NCI-H146 (cell line): ENCODE measurements around the gene BFSP1.

Experiments
- DNase-seq: peaks from one replicate; lab custom pipeline; 2025; lab: John Stamatoyannopoulos, UW

Gene BFSP1

DNA sequence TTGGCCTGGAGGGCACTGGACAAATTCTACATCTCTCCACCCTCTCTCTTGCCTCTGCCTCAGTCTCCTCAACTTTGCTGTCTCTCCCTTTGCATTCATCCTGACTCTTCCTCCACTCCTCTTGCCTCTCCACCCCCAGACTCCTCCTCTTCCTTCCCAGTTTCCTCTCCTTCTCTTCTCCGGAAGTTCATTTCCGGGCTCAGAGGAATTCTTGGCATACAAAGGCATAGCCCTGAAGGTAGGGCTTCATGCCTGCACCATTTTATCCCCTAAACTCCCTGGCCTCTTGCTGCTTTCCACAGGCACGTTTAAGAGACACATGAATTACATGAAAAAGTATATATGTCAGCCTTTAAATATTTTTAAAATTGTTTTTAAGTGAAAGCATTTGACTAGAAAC lies 10.6 kb downstream of the BFSP1 start:
- DNase-seq, result no peak

DNA sequence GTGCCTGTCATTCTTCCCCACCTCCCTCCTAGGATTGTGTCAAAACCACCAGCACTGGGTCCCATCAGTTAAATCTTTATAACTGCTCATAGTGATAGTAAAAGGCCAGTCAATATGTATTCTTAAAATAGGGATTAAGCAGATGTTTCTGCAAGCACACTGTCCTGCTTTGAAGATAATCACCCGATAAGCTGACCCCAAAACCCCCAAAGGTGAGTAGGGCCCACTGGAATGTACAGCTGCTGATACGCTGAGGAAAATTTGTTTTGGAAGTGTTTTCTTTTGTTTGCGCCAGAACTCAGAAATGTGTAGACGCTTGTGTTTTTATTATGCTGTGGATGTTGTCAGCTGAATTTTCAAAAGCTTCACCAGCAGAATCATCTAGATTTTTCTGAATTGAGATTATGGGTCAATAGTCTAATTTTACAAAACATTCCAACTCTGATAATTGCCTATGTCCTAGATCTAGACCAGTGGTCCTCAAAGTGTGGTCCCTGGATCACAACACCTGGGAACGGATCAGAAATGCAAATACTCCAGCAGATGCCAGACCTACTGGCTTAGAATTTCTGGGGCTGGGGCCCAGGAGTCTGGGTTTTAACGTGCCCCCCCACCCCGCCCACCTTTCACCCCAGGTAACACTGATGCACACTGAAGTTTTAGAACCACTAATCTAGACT lies 11.4 kb downstream of the BFSP1 start:
- no peak for DNase-seq

DNA sequence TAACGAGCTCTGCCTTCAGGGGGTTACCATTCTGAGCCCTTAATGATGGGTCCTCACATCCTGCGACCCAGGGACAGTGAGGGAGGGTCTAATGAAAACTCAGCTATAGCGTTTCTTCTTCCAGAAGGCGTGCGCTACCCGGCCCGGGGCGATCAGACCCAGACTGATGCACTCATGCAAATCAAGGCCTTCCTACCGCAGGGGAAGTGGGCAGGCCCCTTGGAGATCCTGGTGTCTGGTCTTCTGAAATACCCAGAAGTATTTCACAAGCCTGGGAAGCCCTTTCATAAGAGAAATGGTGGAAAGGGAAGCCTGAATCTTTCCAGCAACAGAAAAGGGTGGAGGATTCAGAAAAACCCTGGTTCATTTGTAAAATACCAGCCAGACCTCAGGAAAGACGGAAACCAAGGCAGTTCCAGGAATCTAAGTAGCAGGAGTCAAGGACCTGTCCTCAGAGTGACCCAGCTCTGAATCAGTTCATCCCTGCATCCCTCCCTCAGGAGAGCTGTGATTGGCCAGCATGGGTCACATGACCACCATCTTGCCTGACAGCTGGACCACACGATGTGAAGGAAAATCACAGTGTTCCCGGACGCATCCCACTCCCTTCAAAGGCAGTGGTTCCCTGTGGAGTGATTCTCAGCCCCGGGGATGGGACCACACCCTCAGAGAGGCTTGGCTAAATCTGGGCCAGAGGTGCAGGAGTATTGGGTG lies 12.7 kb downstream of the BFSP1 start:
- no peak for DNase-seq

DNA sequence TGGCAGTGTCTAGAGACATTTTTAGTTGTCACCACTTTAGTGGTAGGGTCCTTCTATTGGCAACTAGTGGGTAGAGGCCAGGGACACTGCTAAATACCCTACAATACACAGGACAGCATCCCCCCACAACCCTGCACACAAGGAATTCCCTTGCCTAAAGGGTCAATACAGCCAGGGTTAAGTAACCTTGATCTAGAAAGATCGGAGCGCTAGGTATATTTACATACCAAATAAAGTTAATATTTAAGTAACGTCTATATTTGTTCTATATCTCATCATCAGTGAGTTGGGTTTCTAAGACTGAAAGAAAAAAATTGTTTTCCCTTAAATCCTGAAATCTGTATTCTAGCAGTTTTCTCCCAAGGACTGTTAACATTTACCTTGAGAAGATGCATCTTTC lies 16.1 kb downstream of the BFSP1 start:
- no peak for DNase-seq

DNA sequence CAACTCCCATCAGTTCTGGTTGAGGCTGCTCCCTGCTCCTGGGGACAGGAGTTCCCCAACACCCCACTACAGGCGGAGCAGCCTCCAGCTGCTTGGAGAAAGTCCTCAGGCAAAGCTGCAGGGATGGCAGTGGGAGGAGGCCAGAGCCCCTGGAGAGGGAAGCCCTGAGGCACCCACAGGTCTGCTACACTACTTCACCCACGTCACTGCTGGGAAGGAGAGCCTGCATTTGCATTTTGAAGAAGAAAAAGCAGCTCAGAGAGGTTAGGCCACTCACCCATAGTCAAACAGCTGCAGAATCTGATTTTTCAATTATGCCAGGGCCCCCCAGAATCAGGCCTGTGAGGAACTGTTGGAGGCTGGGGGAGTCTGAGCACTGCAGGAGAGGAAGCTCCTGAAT lies 17.2 kb downstream of the BFSP1 start:
- DNase-seq, result no peak

DNA sequence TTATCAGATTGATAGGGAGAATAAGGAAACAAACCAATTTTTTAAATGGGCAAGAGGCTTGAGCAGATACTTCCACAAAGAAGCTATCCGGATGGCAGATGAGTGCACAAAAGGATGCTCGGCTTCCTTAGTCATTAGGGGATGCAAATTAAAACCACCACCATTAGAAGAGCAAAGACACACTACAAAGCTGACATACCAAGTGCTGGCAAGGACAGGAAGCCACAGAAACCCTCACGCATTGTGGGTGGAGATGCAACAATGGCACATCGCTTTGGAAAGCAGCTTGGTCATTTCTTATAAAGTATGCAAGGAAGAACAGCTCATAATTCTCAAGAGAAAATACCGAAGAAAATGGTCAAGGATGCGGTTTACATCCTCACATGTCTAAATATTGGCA lies 19.8 kb downstream of the BFSP1 start:
- DNase-seq, result no peak

DNA sequence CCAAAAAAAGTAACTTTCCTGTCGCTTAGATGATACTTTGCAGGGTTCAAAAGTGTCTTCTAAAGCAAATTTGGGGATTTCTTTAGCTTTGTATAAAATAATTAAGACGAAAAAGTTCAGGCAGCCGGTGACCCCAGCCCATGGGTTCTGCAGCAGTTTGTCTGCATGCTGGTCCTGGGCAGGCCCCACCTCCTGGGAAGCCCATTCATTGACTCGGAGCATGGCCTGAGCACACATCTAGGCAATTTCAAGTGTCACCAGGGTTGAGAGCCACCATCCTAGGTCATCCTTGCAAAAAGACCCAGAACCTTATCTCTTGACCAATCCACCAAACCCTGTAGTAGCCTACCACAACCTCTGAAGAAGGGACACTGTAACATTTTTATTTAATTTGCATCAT lies 20.6 kb downstream of the BFSP1 start:
- no peak for DNase-seq

DNA sequence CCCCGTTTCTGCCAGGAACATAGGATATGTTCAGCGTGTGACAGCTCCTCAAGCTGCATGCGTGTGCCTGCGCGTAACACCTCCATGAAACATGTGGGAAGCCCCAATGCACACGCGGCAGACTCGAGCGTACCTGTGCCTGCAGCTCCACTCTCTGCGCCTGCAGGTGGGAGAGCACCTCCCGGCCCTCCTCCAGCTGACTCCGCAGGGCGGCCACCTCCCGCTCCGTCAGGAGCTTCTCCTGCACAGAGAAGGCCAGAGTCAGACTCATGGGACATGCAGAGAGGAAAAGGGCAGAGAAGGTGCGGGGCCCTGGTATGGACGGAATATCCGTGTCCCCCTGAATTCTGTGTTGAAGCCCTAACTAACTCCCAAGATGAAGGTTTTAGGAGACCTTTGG lies 22.4 kb downstream of the BFSP1 start:
- DNase-seq, result no peak

DNA sequence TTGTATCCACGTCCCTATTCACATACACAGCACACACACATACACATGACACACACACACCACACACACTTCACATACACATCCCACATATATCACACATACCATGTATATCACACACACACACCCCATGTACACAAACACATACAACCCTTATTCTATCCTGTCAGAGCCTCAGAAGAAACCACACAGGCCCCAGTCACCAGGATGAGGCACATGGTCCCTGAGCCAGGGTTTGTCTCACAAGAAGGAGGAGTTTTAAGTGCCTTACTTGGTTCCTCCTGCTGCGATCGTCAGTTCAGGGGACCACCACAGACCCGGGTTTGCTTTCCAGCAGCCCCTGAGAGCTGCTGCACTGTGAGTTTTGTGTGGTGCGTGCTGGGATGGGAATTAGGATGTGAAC lies 23.6 kb downstream of the BFSP1 start:
- no peak for DNase-seq

DNA sequence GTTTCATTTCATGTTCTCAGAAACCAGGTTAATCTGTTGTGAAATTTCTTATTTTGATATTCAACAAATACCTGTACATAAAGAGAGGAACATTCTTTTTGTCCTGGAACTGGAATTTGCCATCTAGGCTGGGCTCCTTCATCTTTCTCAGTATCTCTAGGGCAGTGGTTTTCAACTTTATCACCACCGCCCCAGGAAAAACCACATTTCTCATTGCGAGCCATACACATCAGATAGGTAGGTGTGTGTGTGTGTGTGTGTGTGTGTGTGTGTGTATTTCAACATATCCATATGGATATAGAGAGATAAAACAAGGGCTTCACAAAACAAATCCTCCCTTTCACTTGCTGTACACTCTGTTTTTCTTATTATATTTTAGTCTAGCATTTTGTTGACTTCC lies 24.1 kb downstream of the BFSP1 start:
- DNase-seq, result no peak

DNA sequence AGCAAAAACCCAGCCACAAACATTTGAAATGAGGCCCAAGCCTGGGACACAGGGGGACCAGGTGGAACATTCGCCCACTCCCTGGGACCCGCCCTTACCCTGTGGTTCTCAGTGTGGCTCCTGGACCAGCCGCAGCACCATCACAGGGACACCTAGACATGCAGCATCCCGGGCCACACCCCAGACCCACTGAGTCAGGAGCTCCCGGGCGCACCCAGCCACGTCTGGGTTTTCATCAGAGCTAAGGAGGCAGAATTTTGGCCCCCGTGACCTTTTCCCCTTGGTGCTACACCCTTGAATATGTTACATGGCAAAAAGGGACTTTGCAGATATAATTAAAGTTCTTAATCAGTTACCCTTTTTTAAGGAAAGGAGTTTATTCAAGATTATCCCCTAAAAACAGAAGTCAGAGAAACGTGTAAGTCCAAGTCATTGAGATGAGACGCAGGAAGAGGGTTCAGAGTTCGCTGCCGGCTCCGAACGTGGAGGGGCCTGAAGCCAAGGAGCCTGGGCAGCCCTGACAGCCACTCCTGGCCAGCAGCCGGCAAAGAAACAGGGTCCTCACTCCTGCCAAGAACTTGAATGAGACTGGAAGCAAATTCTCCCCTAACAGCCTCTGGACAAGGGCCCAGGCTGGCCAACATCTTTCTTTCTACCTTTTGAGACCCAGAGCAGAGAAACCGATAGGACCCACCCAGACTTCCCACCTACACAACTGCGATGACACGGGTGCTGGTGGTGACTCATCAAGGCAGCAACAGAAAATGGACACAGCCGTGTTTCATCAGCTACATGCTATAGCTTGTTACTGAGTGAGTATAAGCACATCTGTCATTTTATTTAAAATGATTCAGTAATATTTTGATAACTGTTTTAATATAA lies 25.3 kb downstream of the BFSP1 start:
- DNase-seq, result no peak

DNA sequence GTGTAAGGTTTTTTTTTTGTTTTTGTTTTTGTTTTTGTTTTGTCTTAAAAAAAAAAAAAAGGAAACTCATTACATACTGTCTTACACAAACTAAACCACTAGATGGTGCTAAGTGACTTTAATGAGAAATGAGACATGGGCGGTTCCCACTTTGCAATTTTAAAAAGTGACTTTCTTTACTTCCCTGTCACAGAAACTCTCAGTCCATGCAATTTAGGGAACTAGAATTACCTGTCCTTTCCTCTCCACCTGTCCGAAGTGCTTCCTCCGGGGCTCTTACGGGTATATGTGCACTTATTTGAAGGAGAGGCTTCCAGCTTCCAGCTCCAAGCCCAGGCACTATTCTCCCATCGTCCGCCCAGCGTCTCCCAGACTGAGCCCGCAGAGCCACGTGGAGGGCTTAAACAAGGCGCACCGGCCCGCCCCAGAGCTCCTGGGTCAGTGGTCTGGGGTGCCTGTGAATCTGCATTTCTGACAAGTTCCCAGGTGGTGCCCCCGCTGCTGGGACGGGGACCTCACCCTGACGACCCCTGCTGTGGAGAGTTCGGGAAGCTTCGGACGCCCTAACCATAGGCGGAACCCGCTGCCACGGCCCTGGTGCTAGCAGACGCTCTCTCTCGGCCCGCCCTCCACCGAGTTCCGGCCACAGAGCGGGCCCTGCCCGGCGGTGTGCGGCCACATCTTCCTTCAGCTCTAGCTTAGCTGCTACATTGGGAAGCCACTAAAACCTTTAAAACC lies 26.1 kb downstream of the BFSP1 start:
- peak; percentile 58 for DNase-seq

DNA sequence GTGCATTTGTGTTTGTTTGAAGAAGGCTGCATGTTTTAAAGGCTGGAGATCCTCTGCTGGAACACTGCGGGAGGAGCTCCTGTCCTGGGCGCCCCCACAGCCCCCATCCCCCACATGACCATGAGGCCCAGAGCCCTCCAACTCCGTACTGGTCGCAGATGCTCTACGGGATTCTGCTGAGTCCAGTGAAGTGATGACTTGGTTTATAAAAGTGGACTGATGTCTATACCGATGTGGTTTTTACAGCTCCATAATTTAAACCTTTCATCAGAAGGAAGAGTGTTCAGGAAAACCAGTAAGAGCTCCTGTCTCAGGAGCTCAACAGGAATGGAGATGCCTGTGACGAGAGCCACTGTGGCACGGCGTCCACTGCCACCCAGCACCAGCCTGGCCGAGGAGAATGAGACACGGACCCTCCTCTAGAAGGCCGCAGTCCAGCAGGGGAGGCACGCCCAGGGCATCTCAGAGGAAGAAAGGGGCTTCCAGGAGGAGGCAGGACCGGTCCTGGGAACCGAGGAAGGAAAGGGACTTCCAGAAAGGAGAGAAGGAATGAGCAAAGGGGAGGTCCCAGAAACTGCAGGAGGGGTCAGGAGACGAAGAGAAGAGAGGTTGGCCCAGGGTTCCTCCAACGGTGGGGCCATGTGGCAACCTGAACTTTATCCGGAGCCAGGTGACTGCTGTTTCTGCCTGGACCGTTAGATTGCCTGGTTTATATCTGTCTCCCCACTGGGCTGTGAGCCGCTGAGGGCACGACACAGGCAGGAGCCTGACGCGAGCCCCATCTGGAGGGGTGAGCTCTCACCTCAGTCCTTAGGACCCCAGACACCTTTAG lies 26.9 kb downstream of the BFSP1 start:
- DNase-seq, result no peak

DNA sequence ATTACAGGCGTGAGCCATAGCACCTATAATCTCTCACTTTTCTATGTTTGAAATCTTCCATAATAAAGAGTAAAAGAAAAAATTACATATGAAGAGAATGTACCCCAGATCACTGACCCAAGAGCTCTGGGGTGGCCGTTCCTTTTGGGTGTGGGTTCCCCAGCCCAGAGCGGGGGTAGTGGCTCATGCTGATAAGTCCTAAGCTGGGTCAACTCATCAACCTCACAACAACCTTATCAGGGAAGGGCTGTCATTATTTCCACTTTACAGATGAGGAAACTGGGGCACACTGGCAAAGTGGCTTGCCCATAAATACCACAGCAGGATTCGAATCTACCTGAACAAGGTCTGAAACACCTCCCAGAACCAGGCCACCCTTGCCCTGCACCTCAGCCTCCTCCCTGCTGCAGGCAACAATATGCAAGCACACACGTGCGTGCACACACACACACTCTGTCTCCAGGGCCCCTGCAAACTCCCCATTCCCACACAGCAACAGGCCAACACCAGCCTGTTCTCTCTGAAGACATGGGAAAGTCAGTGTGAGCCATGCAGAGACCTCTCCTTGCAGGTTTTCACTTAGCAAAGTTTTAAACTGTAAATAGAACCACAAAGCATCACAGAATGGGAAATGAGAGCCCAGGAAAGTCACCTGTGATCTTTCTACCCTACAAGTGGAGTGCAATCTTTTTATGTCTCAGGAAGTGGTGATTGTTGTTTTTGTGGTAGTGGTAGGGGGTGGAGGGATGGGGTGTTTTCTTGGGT lies 27.7 kb downstream of the BFSP1 start:
- no peak for DNase-seq

DNA sequence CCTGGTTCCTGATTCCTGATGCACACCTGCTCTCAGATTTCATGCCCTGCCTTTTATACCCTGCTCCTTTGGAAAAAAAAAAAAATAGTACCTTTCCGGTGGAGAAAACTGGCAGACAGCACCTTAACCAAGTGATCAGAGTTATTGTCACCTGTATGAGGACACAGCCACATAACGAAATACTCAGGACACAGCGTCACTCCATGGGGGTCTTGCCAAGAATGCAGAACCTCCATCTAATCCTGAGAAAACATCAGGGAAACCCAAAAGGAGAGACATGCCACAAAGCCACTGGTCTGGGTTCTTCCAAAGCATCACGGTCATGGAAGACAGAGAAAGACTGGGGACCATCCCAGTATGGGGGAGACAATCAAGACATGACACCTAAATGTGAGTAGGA lies 29.1 kb downstream of the BFSP1 start:
- DNase-seq, result no peak

DNA sequence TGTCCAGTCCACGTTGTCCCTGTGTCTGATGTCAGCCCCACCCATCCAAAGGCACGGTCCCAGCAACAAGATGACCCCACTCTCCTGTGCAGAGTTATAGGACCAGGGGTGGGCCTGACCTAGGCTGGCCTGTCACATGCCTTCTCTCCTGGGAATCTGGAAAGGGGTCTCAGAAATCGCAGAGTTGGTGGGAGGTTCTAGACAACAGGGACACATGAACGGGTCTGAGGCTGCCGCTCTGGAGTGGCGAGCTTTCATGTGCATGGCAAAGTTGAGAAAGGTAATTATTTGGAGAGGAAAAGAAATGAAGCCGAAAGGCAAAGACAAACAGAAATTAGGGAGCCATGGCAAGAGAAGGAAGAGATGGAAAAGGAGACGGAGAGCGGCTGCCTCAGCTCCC lies 29.5 kb downstream of the BFSP1 start:
- DNase-seq, result no peak

DNA sequence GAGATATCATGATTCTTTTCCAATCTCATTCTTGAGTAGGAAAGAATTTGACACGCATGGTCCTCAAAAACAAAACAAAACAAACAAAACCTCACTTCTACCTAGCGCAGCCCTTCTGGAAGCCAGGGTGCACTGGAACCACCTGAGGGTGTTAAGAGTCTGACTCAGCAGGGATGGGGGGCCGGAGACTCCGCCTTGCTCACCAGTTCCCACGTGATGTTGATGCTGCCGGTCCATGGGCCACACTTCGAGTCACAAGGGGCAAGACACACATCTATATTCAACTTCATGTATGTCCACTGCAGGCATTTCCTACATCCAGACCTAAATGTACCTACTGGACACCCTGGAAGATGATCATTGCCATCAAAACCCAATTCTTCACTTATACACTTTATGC lies 30.4 kb downstream of the BFSP1 start:
- no peak for DNase-seq

DNA sequence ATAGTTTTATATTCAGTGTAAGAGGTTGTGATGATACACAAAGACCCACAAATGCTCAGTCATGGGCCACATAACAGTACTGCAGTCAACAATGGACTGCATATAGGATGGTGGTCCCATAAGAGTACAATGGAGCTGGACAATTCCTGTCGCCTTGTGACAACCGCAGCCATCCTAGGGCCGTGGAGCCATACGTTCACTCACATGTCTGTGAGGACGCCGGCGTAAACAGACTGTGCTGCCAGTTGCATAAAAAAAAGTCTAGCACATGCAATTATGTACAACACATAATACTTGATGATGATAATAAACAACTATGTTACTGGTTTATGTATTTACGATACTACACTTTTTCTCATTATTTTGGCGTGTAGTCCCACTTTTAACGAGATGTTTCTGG lies 30.9 kb downstream of the BFSP1 start:
- DNase-seq, result no peak

DNA sequence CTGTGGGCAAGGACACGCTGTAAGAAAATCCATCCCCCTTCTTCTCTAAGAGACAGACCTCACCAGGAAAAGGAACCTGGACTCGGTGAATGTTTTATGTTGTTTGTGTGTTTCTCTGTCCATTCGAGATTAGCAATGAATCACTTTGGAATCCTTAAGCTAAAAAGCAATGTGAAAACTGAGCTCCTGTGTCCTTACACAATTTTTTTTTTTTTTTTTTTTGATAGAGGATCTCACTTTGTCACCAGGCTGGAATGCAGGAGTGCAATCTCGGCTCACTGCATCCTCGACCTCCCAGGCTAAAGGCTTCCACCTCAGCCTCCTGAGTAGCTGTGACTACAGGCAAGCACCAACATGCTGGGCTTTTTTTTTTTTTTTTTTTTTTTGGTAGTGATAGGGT lies 32.1 kb downstream of the BFSP1 start:
- DNase-seq, result no peak

DNA sequence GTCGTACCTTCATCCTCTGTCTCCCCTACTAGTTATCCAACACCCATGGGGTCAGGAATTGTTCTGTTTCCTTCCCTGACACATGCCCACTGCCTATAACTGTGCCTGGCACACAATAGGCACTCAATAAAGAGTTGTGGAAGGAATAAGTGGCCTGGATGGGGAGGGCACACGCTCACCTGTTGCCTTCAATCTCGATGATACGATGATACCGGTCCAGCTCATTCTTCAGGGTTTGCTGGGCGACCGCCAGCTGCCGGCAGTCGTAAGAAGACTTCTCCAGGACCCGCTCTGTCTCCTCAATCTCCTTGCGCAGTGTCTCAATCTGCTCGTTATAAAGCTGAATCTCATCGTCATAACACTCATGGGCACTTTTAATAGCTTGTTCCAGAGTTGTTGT lies 32.5 kb downstream of the BFSP1 start:
- no peak for DNase-seq
